ENCODE measurements around the gene RAB10. TPM values are rescaled to one million over a fixed set of nuclear protein-coding genes. Genes with fewer than 3 reads are reported as not detected.
A peak's percentile ranks its signal among the peaks of the same experiment; 100 is the strongest.

RAB10 gene
- total and polyA plus RNA-seq, 2 of the 13 experiments (the other 11 are each of a cell fraction or from before 2014, with no cell fraction given), result 48.2 to 120 TPM

GRCh38 chr2:26033270-26033817 lies 540 bp upstream of the RAB10 start (continued):
- no peak for TF ChIP-seq THRA (CRISPR knock-in tag; IDR thresholded peaks at IDR 0.05; ENCODE audit: borderline replicate concordance)
- no peak for TF ChIP-seq RORA (CRISPR knock-in tag; IDR thresholded peaks at IDR 0.05)
- TF ChIP-seq ZNF276 (CRISPR knock-in tag; IDR thresholded peaks at IDR 0.05; ENCODE audit: low read depth), result no peak
- no peak for TF ChIP-seq ZBTB40 (IDR thresholded peaks at IDR 0.05)
- no peak; the same call in 1 of the 2 replicates for TF ChIP-seq ZBTB40 (CRISPR knock-in tag; IDR thresholded peaks at IDR 0.05)
- no peak for TF ChIP-seq HINFP (CRISPR knock-in tag; IDR thresholded peaks at IDR 0.05; ENCODE audit: low read depth)
- no peak for TF ChIP-seq ZNF12 (CRISPR knock-in tag; IDR thresholded peaks at IDR 0.05)
- TF ChIP-seq ZNF724P (CRISPR knock-in tag; IDR thresholded peaks at IDR 0.05; ENCODE audit: borderline replicate concordance), result peak; percentile 70; the same call in 1 of the 2 replicates
- TF ChIP-seq MTERF4 (CRISPR knock-in tag; IDR thresholded peaks at IDR 0.05), result peak; percentile 47; the same call in 1 of the 2 replicates
- no peak for TF ChIP-seq BRD4 (CRISPR knock-in tag; IDR thresholded peaks at IDR 0.05)
- no peak for TF ChIP-seq IRF9 (CRISPR knock-in tag; IDR thresholded peaks at IDR 0.05; ENCODE audit: borderline replicate concordance)
- TF ChIP-seq HES4 (CRISPR knock-in tag; IDR thresholded peaks at IDR 0.05; ENCODE audit: borderline replicate concordance), result no peak; the same call in 1 of the 2 replicates

Data from HepG2 (cell line).